HCT116 (cell line): ENCODE data around the gene SKI.

Source experiments
- CTCF ChIP-seq, 3 experiments: fragments of 200-600 bp in 1 of 3; sonication (generic) in 1 of 3; IDR thresholded peaks in 2 of 3; conservative IDR thresholded peaks in 1 of 3; 2 replicates each; pipeline ENCODE4 v1.5.1; 2012 to 2017; ENCODE audit warnings: low read depth in 2 of 3, low read length in 2 of 3, antibody characterized with exemption in 1 of 3, borderline replicate concordance in 1 of 3, control low read depth in 1 of 3, mild to moderate bottlenecking in 1 of 3, mixed read lengths in 1 of 3, mixed run types in 1 of 3, moderate library complexity in 1 of 3; ENCODE audit not compliant: insufficient read depth in 1 of 3
- EZH2 ChIP-seq: fragments of 200-600 bp; sonication (generic); IDR thresholded peaks from 2 replicates; pipeline ENCODE4 v1.6.1; 2017; ENCODE audit warnings: antibody characterized with exemption, mixed run types
- MAX ChIP-seq: IDR thresholded peaks from 2 replicates; pipeline ENCODE4 v1.6.1; 2012
- POLR2A ChIP-seq: IDR thresholded peaks from 2 replicates; pipeline ENCODE4 v1.7.0; 2011; ENCODE audit warnings: borderline replicate concordance; ENCODE audit not compliant: insufficient read depth, insufficient read length; ENCODE audit errors: extremely low read depth
- YY1 ChIP-seq: IDR thresholded peaks from 2 replicates; pipeline ENCODE4 v1.6.1; 2011; ENCODE audit warnings: low read length, low read depth, moderate library complexity, mild to moderate bottlenecking; ENCODE audit not compliant: insufficient replicate concordance; ENCODE audit errors: extremely low read depth

- TF ChIP-seq CTCF (IDR thresholded peaks at IDR 0.05 in 2 of 3, conservative IDR thresholded peaks at IDR 0.05 in 1 of 3; ENCODE audit: borderline replicate concordance in 1 of 3, insufficient read depth in 1 of 3, low read depth in 2 of 3, low read length in 2 of 3) = no peak
- TF ChIP-seq YY1 = no peak
- TF ChIP-seq MAX = no peak
- TF ChIP-seq EZH2 = no peak
- no peak for TF ChIP-seq POLR2A
These were observed 31.7 kb downstream of the SKI start for GRCh38 chr1:2259668-2260402.
